Mononuclear cell (primary cell): ENCODE data around the gene CORO7. TPM values are rescaled to one million over a fixed set of nuclear protein-coding genes. Genes with fewer than 3 reads are reported as not detected.
"Not testable (repeated sequence)": the region's sequence is repeated elsewhere in the genome, so short reads cannot be mapped to it uniquely, and the experiment has no call there.

Source experiments
- H3K27me3 ChIP-seq: 2 replicates; pipeline ENCODE4 v1.6.0; 2011; ENCODE audit warnings: low read length, control low read depth; ENCODE audit not compliant: insufficient read depth
- H3K4me1 ChIP-seq: 2 replicates; pipeline ENCODE4 v1.5.1; 2011; ENCODE audit warnings: mild to moderate bottlenecking, low read length, control low read depth; ENCODE audit not compliant: insufficient read depth
- H3K4me3 ChIP-seq: 2 replicates; pipeline ENCODE4 v1.5.1; 2011; ENCODE audit warnings: mild to moderate bottlenecking, low read length, moderate library complexity
- H3K9me3 ChIP-seq: 2 replicates; pipeline ENCODE4 v1.5.1; 2011; ENCODE audit warnings: low read depth, mild to moderate bottlenecking, control low read depth, low read length
- total RNA-seq: library from RNA; depleted of rRNA; stranded (reverse); fragments of >200 nt; gene quantifications from one replicate; pipeline ENCODE4 v1.2.3, GENCODE V29; 2012

The CORO7 gene
- total RNA-seq, 1 donor = 235 TPM

- Histone ChIP-seq H3K4me3 (no peak overlapping the region), H3K9me3 (no peaks in the 10 kb centered on the region), H3K27me3 (no peaks in the 10 kb centered on the region), H3K4me1 (peaks cover 14% of the 10 kb centered on the region)
Observed at GRCh38 chr16:4399001-4399730, 17.2 kb downstream of the CORO7 start.

GRCh38 chr16:4395055-4395726, 21.2 kb downstream of the CORO7 start:
- no peaks in the 10 kb centered on the region for H3K27me3 ChIP-seq
- H3K4me3 ChIP-seq = no peak overlapping the region
- H3K9me3 ChIP-seq = no peaks in the 10 kb centered on the region
- H3K4me1 ChIP-seq = peaks cover 12% of the 10 kb centered on the region

- H3K4me3 ChIP-seq, H3K4me1 ChIP-seq, H3K27me3 ChIP-seq, H3K9me3 ChIP-seq: not testable (repeated sequence)
Observed at GRCh38 chr16:4393850-4394249, 22.5 kb downstream of the CORO7 start.

- Histone ChIP-seq H3K4me1 (no peaks in the 10 kb centered on the region), H3K4me3 (no peak overlapping the region), H3K27me3 (no peaks in the 10 kb centered on the region), H3K9me3 (no peaks in the 10 kb centered on the region)
Observed at GRCh38 chr16:4393240-4393600, 23.2 kb downstream of the CORO7 start.

GRCh38 chr16:4392382-4393239, 23.8 kb downstream of the CORO7 start:
- Histone ChIP-seq H3K27me3 (no peaks in the 10 kb centered on the region), H3K9me3 (no peaks in the 10 kb centered on the region), H3K4me3 (no peak overlapping the region), H3K4me1 (no peaks in the 10 kb centered on the region)

- Histone ChIP-seq H3K27me3 (no peaks in the 10 kb centered on the region), H3K9me3 (no peaks in the 10 kb centered on the region), H3K4me1 (no peaks in the 10 kb centered on the region), H3K4me3 (no peak overlapping the region)
Observed at GRCh38 chr16:4391631-4392381, 24.6 kb downstream of the CORO7 start.

GRCh38 chr16:4390266-4391260, 25.8 kb downstream of the CORO7 start:
- Histone ChIP-seq H3K27me3 (no peaks in the 10 kb centered on the region), H3K4me1 (no peaks in the 10 kb centered on the region), H3K9me3 (no peaks in the 10 kb centered on the region), H3K4me3 (no peak overlapping the region)

GRCh38 chr16:4389051-4389955, 27.1 kb downstream of the CORO7 start:
- Histone ChIP-seq H3K27me3 (no peaks in the 10 kb centered on the region), H3K9me3 (no peaks in the 10 kb centered on the region)

GRCh38 chr16:4388271-4389021, 27.9 kb downstream of the CORO7 start:
- Histone ChIP-seq H3K9me3 (no peaks in the 10 kb centered on the region), H3K4me1 (no peaks in the 10 kb centered on the region), H3K27me3 (no peaks in the 10 kb centered on the region), H3K4me3 (no peak overlapping the region)

More at GRCh38 chr16:4389051-4389955, 27.1 kb downstream of the CORO7 start:
- H3K4me1 ChIP-seq = no peaks in the 10 kb centered on the region
- H3K4me3 ChIP-seq = no peak overlapping the region

- no peaks in the 10 kb centered on the region for H3K27me3 ChIP-seq
- no peak overlapping the region for H3K4me3 ChIP-seq
- H3K4me1 ChIP-seq = no peaks in the 10 kb centered on the region
- no peaks in the 10 kb centered on the region for H3K9me3 ChIP-seq
Observed at GRCh38 chr16:4387781-4388180, 28.6 kb downstream of the CORO7 start.

GRCh38 chr16:4386951-4387565, 29.3 kb downstream of the CORO7 start:
- Histone ChIP-seq H3K4me1 (no peaks in the 10 kb centered on the region), H3K9me3 (no peaks in the 10 kb centered on the region), H3K4me3 (no peak overlapping the region), H3K27me3 (no peaks in the 10 kb centered on the region)

GRCh38 chr16:4386451-4386805, 30.0 kb downstream of the CORO7 start:
- Histone ChIP-seq H3K4me1 (no peaks in the 10 kb centered on the region), H3K27me3 (no peaks in the 10 kb centered on the region), H3K4me3 (no peak overlapping the region), H3K9me3 (no peaks in the 10 kb centered on the region)
